ENCODE measurements around the gene HSD17B8.

DNA sequence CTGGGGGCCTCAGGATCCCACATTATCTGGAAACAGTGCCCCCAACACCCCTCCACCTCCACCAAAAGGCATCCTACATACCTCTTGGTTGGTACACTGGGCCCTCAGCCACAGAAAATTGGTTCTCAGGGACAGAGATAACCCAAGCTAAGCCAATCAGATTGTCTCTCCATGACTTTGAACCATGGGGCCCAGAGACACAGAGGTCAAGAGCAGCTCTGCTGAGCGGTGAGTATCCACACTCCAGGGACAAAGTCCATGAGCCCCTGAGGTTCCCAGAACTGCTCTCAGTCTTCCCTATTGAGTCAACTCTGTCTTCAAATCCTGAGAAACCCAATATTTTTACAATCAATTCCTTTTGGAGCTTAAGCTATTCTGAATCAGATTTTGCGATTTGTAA lies 47.5 kb upstream of the HSD17B8 start:
- TF ChIP-seq, protein P1, sequence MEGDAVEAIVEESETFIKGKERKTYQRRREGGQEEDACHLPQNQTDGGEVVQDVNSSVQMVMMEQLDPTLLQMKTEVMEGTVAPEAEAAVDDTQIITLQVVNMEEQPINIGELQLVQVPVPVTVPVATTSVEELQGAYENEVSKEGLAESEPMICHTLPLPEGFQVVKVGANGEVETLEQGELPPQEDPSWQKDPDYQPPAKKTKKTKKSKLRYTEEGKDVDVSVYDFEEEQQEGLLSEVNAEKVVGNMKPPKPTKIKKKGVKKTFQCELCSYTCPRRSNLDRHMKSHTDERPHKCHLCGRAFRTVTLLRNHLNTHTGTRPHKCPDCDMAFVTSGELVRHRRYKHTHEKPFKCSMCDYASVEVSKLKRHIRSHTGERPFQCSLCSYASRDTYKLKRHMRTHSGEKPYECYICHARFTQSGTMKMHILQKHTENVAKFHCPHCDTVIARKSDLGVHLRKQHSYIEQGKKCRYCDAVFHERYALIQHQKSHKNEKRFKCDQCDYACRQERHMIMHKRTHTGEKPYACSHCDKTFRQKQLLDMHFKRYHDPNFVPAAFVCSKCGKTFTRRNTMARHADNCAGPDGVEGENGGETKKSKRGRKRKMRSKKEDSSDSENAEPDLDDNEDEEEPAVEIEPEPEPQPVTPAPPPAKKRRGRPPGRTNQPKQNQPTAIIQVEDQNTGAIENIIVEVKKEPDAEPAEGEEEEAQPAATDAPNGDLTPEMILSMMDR (IDR thresholded peaks at IDR 0.05 in 8 of 11, conservative IDR thresholded peaks at IDR 0.05 in 3 of 11) = no peak
- TF ChIP-seq POLR2A (IDR thresholded peaks at IDR 0.05) = no peak

Data from spleen (tissue), 7 donors.